Astrocyte (in vitro differentiated cells and primary cell): ENCODE measurements around the gene AFF3.

ENCODE experiments used
- CTCF ChIP-seq: IDR thresholded peaks from 2 replicates; pipeline ENCODE4 v1.5.1; 2011; ENCODE audit warnings: low read depth, mild to moderate bottlenecking, inconsistent platforms, low read length, moderate library complexity; ENCODE audit not compliant: insufficient read depth
- EZH2 ChIP-seq: IDR thresholded peaks from 2 replicates; pipeline ENCODE4 v1.6.1; 2012; ENCODE audit warnings: mild to moderate bottlenecking, low read length, inconsistent platforms; ENCODE audit not compliant: insufficient read depth

DNA sequence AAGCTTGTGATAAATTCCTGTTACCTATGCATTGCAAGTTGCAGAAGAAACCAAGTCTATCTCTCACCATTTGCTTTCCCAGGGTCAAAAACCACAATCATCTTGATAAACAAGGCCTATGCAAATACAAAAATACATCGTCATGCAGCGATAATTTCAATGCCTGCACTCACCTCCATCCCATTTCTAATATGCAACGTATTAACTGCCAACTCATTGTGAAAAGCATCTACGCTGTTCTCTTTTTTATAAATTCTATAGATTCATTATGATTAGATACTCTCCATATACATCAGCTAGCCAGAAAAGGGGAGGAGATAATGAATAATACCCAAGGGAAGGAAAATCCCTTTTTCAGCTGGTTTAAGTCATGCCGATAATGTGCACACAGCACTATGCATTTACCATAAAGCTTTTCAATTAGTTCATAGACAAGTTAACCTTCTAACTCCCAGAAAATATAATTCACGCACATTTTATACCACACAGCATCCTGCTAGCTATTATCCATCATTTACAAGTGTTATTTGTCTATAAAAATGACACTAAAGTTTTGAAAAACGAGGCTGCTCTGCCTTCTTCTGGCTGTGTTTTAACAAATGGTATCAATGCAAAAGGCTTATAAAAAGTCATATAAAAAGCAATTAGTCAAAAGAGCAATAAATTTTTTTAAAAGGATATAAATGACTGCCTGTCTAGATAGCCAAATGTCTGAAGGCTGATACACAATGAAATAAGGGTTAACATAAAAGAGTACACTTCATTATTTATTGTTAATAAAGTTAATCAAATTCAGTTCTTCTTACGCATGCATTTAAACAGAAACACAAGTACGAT is 77.6 kb downstream of the AFF3 start:
- TF ChIP-seq CTCF (no peak), EZH2 (no peak)
